ENCODE data around the gene AOAH.

The AOAH gene

GRCh38 chr7:36474283-36475010, 249.8 kb downstream of the AOAH start:
- ATAC-seq, result no peak
- TF ChIP-seq BACH2 (CRISPR knock-in tag; IDR thresholded peaks at IDR 0.05; ENCODE audit: borderline replicate concordance), result no peak
- no peak for TF ChIP-seq ZNF8 (CRISPR knock-in tag; IDR thresholded peaks at IDR 0.05)
- TF ChIP-seq CSDC2 (CRISPR knock-in tag; IDR thresholded peaks at IDR 0.05), result no peak
- TF ChIP-seq GLIS3 (CRISPR knock-in tag; IDR thresholded peaks at IDR 0.05), result no peak
- TF ChIP-seq ARNTL (CRISPR knock-in tag; IDR thresholded peaks at IDR 0.05; ENCODE audit: borderline replicate concordance, low read depth), result no peak
- no peak for TF ChIP-seq ZNF565 (CRISPR knock-in tag; conservative IDR thresholded peaks at IDR 0.05; ENCODE audit: low read depth)
- TF ChIP-seq ZC3H10 (CRISPR knock-in tag; IDR thresholded peaks at IDR 0.05), result no peak
- no peak for TF ChIP-seq ZFP30 (CRISPR knock-in tag; IDR thresholded peaks at IDR 0.05)
- TF ChIP-seq ZNF70 (CRISPR knock-in tag; IDR thresholded peaks at IDR 0.05), result no peak
- no peak for TF ChIP-seq TSHZ2 (CRISPR knock-in tag; IDR thresholded peaks at IDR 0.05)
- TF ChIP-seq, protein P1, sequence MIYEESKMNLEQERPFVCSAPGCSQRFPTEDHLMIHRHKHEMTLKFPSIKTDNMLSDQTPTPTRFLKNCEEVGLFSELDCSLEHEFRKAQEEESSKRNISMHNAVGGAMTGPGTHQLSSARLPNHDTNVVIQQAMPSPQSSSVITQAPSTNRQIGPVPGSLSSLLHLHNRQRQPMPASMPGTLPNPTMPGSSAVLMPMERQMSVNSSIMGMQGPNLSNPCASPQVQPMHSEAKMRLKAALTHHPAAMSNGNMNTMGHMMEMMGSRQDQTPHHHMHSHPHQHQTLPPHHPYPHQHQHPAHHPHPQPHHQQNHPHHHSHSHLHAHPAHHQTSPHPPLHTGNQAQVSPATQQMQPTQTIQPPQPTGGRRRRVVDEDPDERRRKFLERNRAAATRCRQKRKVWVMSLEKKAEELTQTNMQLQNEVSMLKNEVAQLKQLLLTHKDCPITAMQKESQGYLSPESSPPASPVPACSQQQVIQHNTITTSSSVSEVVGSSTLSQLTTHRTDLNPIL (CRISPR knock-in tag; IDR thresholded peaks at IDR 0.05; ENCODE audit: low read depth), result no peak
- TF ChIP-seq, protein P2, sequence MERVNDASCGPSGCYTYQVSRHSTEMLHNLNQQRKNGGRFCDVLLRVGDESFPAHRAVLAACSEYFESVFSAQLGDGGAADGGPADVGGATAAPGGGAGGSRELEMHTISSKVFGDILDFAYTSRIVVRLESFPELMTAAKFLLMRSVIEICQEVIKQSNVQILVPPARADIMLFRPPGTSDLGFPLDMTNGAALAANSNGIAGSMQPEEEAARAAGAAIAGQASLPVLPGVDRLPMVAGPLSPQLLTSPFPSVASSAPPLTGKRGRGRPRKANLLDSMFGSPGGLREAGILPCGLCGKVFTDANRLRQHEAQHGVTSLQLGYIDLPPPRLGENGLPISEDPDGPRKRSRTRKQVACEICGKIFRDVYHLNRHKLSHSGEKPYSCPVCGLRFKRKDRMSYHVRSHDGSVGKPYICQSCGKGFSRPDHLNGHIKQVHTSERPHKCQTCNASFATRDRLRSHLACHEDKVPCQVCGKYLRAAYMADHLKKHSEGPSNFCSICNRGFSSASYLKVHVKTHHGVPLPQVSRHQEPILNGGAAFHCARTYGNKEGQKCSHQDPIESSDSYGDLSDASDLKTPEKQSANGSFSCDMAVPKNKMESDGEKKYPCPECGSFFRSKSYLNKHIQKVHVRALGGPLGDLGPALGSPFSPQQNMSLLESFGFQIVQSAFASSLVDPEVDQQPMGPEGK (CRISPR knock-in tag; IDR thresholded peaks at IDR 0.05; ENCODE audit: borderline replicate concordance), result no peak
- no peak for TF ChIP-seq ESRRG (CRISPR knock-in tag; IDR thresholded peaks at IDR 0.05)
- TF ChIP-seq TCF4 (CRISPR knock-in tag; IDR thresholded peaks at IDR 0.05; ENCODE audit: borderline replicate concordance), result no peak
- TF ChIP-seq PPARA (CRISPR knock-in tag; IDR thresholded peaks at IDR 0.05; ENCODE audit: borderline replicate concordance), result no peak
- TF ChIP-seq ZFP3 (CRISPR knock-in tag; IDR thresholded peaks at IDR 0.05), result no peak
- no peak for TF ChIP-seq CSRNP3 (CRISPR knock-in tag; IDR thresholded peaks at IDR 0.05)
- no peak for TF ChIP-seq TOX (CRISPR knock-in tag; IDR thresholded peaks at IDR 0.05; ENCODE audit: borderline replicate concordance)

GRCh38 chr7:36473454-36474282, 250.6 kb downstream of the AOAH start:
- ATAC-seq, result peak; percentile 78
- TF ChIP-seq GLIS3 (CRISPR knock-in tag; IDR thresholded peaks at IDR 0.05) (no peak), PPARA (CRISPR knock-in tag; IDR thresholded peaks at IDR 0.05; ENCODE audit: borderline replicate concordance) (no peak), RARB (CRISPR knock-in tag; IDR thresholded peaks at IDR 0.05) (no peak), ZNF70 (CRISPR knock-in tag; IDR thresholded peaks at IDR 0.05) (no peak), OSR1 (CRISPR knock-in tag; IDR thresholded peaks at IDR 0.05) (no peak), ESRRG (CRISPR knock-in tag; IDR thresholded peaks at IDR 0.05) (no peak), ZFP3 (CRISPR knock-in tag; IDR thresholded peaks at IDR 0.05) (no peak), TCF4 (CRISPR knock-in tag; IDR thresholded peaks at IDR 0.05; ENCODE audit: borderline replicate concordance) (no peak), BACH2 (CRISPR knock-in tag; IDR thresholded peaks at IDR 0.05; ENCODE audit: borderline replicate concordance) (no peak), ZFP30 (CRISPR knock-in tag; IDR thresholded peaks at IDR 0.05) (no peak)
- TF ChIP-seq, protein P1 (CRISPR knock-in tag; IDR thresholded peaks at IDR 0.05; ENCODE audit: low read depth), result no peak

All from SK-N-SH treated with all-trans-retinoic acid at 6 μM for 48 hours (cell line).